K562 (cell line): Measurements from ENCODE around the gene ARHGAP18. TPM values are rescaled to one million over a fixed set of nuclear protein-coding genes. Genes with fewer than 3 reads are reported as not detected.

Experiments used
- ATAC-seq: fragments of 200-7000 bp; cut with Tn5 transposase; 3 replicates; pipeline ENCODE4 v1.9.1; 2020; ENCODE audit warnings: moderate library complexity
- BruUV-seq: library from RNA; stranded (reverse); fragments of 400-500 nt; replicated peaks from 2 replicates; lab custom pipeline; 2021; lab: Mats Ljungman, UMichigan
- CTCF ChIA-PET: fragments of 300-600 bp; formaldehyde crosslinking; extraction: SDS; loops from one replicate; lab custom pipeline; 2021; ENCODE audit warnings: low intra/inter-chr PET ratio; lab: Yijun Ruan, JAX
- POLR2A ChIA-PET: fragments of 300-600, 350-650 bp; sonication (Branson Sonifier 250); formaldehyde crosslinking; extraction: SDS; loops from one replicate; lab custom pipeline; 2021; ENCODE audit warnings: antibody characterized with exemption, inconsistent platforms; lab: Yijun Ruan, JAX
- DNase-seq, 4 experiments: peaks; one replicate each; pipeline versions ENCODE4 v3.0.0 to v3.0.0-alpha.2; 2011 to 2018; ENCODE audit warnings: low spot score in 3 of 4, mixed read lengths in 3 of 4; ENCODE audit errors: extremely low read depth in 1 of 4
- FAIRE-seq: peaks from 2 replicates; lab custom pipeline; 2011; peaks lifted over from hg19 to GRCh38; lab: Jason Lieb, UNC
- H2AFZ ChIP-seq: 2 replicates; pipeline ENCODE4 v1.6.0; 2011; ENCODE audit warnings: low read depth, low read length, control low read depth, inconsistent platforms
- H3K27ac ChIP-seq: fragments of 200-600 bp; 3 replicates; pipeline ENCODE4 v1.8.0; 2011; ENCODE audit warnings: low read depth, mild to moderate bottlenecking, control low read depth, inconsistent platforms, low read length, moderate library complexity, mixed read lengths; ENCODE audit errors: extremely low read depth
- H3K27me3 ChIP-seq, 2 experiments: fragments of 300-600 bp in 1 of 2; 2 replicates in 1 of 2; 3 replicates in 1 of 2; pipeline versions ENCODE4 v1.6.0 to v1.8.0; 2011; ENCODE audit warnings: inconsistent platforms in 2 of 2, low read length in 2 of 2, mild to moderate bottlenecking in 1 of 2, mixed read lengths in 1 of 2, moderate library complexity in 1 of 2; ENCODE audit not compliant: control insufficient read depth in 2 of 2, insufficient read depth in 2 of 2
- H3K36me3 ChIP-seq: fragments of 300-600 bp; 3 replicates; pipeline ENCODE4 v1.8.0; 2011; ENCODE audit warnings: mild to moderate bottlenecking, low read length, inconsistent platforms; ENCODE audit not compliant: control insufficient read depth, insufficient read depth
- H3K4me1 ChIP-seq, 2 experiments: fragments of 200-600 bp in 1 of 2; replicated peaks in 1 of 2; 2 replicates in 1 of 2; 3 replicates in 1 of 2; pipeline versions ENCODE4 v1.5.1 to v1.8.0; 2011; ENCODE audit warnings: inconsistent platforms in 2 of 2, low read length in 2 of 2, mild to moderate bottlenecking in 1 of 2, mixed read lengths in 1 of 2, moderate library complexity in 1 of 2; ENCODE audit not compliant: control insufficient read depth in 2 of 2, insufficient read depth in 2 of 2
- H3K4me2 ChIP-seq: 2 replicates; pipeline ENCODE4 v1.6.1; 2011; ENCODE audit warnings: low read length, control low read depth, inconsistent platforms, mixed read lengths; ENCODE audit not compliant: insufficient read depth
- H3K4me3 ChIP-seq: fragments of 200-600 bp; sonication (generic), shearing (Covaris generic); 2 replicates; pipeline ENCODE4 v1.5.1; 2016; ENCODE audit warnings: control low read depth, inconsistent platforms
- H3K79me2 ChIP-seq: fragments of 200-600 bp; 3 replicates; pipeline ENCODE4 v1.8.0; 2011; ENCODE audit warnings: low read length, inconsistent platforms; ENCODE audit not compliant: control insufficient read depth, insufficient read depth
- H3K9ac ChIP-seq, 2 experiments: 2 replicates each; pipeline versions ENCODE4 v1.6.0 to v1.6.1; 2011; ENCODE audit warnings: low read depth in 2 of 2, low read length in 2 of 2, control low read depth in 1 of 2, inconsistent platforms in 1 of 2, mild to moderate bottlenecking in 1 of 2, mixed read lengths in 1 of 2; ENCODE audit not compliant: insufficient read depth in 1 of 2
- H3K9me1 ChIP-seq: one replicate; pipeline ENCODE4 v1.6.0; 2011; ENCODE audit warnings: inconsistent platforms, mild to moderate bottlenecking, low read length, moderate library complexity; ENCODE audit not compliant: control insufficient read depth, insufficient read depth
- H3K9me3 ChIP-seq: replicated peaks from 2 replicates; pipeline ENCODE4 v1.5.1; 2011; ENCODE audit warnings: low read depth, low read length, inconsistent platforms; ENCODE audit not compliant: control insufficient read depth, insufficient read depth
- H4K20me1 ChIP-seq: replicated peaks from 2 replicates; pipeline ENCODE4 v1.6.1; 2011; ENCODE audit warnings: low read length, inconsistent platforms, mixed read lengths; ENCODE audit not compliant: control insufficient read depth, insufficient read depth
- HNRNPK ChIP-seq: fragments of 200-400 bp; formaldehyde crosslinking; IDR thresholded peaks from one replicate; pipeline ENCODE4 v1.6.1; 2018; ENCODE audit warnings: mild to moderate bottlenecking, low read depth, low read length; ENCODE audit not compliant: poor library complexity, severe bottlenecking
- PCBP2 ChIP-seq: fragments of 200-400 bp; formaldehyde crosslinking; IDR thresholded peaks from 2 replicates; pipeline ENCODE4 v1.6.1; 2018; ENCODE audit warnings: low read length, low read depth, mild to moderate bottlenecking, moderate library complexity; ENCODE audit not compliant: poor library complexity, severe bottlenecking
- SIN3B ChIP-seq: fragments of 450-650 bp; IDR thresholded peaks from 2 replicates; pipeline ENCODE4 v1.6.1; 2017; ENCODE audit warnings: low read depth, mild to moderate bottlenecking, moderate library complexity
- ZNF780A ChIP-seq: fragments of 250-450 bp; sonication (Bioruptor Pico); IDR thresholded peaks from 2 replicates; pipeline ENCODE4 v1.5.0; 2021; ENCODE audit warnings: mild to moderate bottlenecking
- WGBS: fragments of 100-300 bp; shearing (Covaris generic); methylation state at CpG from one replicate; pipeline ENCODE4 v1.1.6; 2016; ENCODE audit warnings: low coverage, mixed read lengths; ENCODE audit not compliant: insufficient coverage; ENCODE audit errors: missing lambda C conversion rate; 5-methylcytosine and 5-hydroxymethylcytosine counted together
- in situ Hi-C: fragments of 300-500 bp; cut with MboI; formaldehyde crosslinking; loops from 4 replicates; pipeline ENCODE4 v1.15.0; 2018; ENCODE audit warnings: inconsistent platforms, mixed read lengths
- intact Hi-C: fragments of 100-400 bp; cut with micrococcal nuclease; formaldehyde crosslinking; loops from 2 replicates; pipeline ENCODE4 v1.14.2; 2022
- polyA plus RNA-seq, 8 experiments: library from polyadenylated mRNA; depleted of rRNA in 4 of 8; stranded (reverse) in 5 of 8; unstranded in 3 of 8; fragments of >200 nt; fragmentation: Nextera tagmentation in 2 of 8; fragmentation: Illumina TruSeq in 1 of 8; extraction: Ambion mirVana in 2 of 8; extraction: Trizol in 1 of 8; gene quantifications; 2 replicates each; pipeline versions ENCODE4 v1.2.1 to v1.2.3, GENCODE V29; 2011 to 2014; ENCODE audit warnings: inconsistent platforms in 1 of 8, missing spikeins in 1 of 8
- total RNA-seq, 7 experiments: library from RNA; depleted of rRNA in 6 of 7; stranded (reverse); fragments of >200 nt in 6 of 7; fragmentation: Illumina TruSeq in 2 of 7; extraction: Trizol in 2 of 7; gene quantifications; 2 replicates each; pipeline versions ENCODE4 v1.2.1 to v1.2.3, GENCODE V29; 2011 to 2021; ENCODE audit warnings: low replicate concordance in 1 of 7

ARHGAP18 gene
- total and polyA plus RNA-seq, 9 of the 15 experiments (the other 6 are each of a cell fraction or from before 2014, with no cell fraction given): 13.3 to 29.7 (median 21.1) TPM

GRCh38 chr6:129608886-129609537, 101.0 kb downstream of the ARHGAP18 start:
- TF ChIP-seq PCBP2: peak; percentile 73
- TF ChIP-seq ZNF780A (CRISPR knock-in tag): no peak
- TF ChIP-seq HNRNPK: peak; percentile 75
- TF ChIP-seq SIN3B: no peak
- ATAC-seq (no peak), DNase-seq (no peak), FAIRE-seq (no peak)
- Histone ChIP-seq H3K27me3 (no peaks in the 10 kb centered on the region), H3K79me2 (no peaks in the 10 kb centered on the region), H4K20me1 (no peaks in the 10 kb centered on the region), H3K36me3 (peaks cover 31% of the 10 kb centered on the region; the same call in 2 of the 3 replicates), H3K9me1 (no peaks in the 10 kb centered on the region), H3K9ac (no peak overlapping the region), H3K27ac (no peak overlapping the region), H3K4me3 (no peak overlapping the region), H3K4me1 (no peaks in the 10 kb centered on the region), H3K9me3 (no peaks in the 10 kb centered on the region), H2AFZ (no peak overlapping the region), H3K4me2 (no peak overlapping the region)
- BruUV-seq: no TSS peak
- ChIA-PET POLR2A (interaction anchor here (0.7 to 1.3 kb wide), 3 partner anchors 9 to 29 kb away, joined by 3 read pairs; no protein-coding TSS in a partner anchor), CTCF (no interaction called here)
- in situ Hi-C loops (no loop called here), intact Hi-C loops (no loop called here)
- 70% methylated on average over 3 of the region's 3 CpGs for WGBS
